GM19193 (cell line): Measurements from ENCODE around the gene PGS1.
A peak's percentile ranks its signal among the peaks of the same experiment; 100 is the strongest.

Experiments
- POLR2A ChIP-seq: IDR thresholded peaks from 4 replicates; pipeline ENCODE4 v1.6.1; 2011; ENCODE audit not compliant: insufficient read depth, insufficient read length; ENCODE audit errors: extremely low read depth

PGS1 gene

DNA sequence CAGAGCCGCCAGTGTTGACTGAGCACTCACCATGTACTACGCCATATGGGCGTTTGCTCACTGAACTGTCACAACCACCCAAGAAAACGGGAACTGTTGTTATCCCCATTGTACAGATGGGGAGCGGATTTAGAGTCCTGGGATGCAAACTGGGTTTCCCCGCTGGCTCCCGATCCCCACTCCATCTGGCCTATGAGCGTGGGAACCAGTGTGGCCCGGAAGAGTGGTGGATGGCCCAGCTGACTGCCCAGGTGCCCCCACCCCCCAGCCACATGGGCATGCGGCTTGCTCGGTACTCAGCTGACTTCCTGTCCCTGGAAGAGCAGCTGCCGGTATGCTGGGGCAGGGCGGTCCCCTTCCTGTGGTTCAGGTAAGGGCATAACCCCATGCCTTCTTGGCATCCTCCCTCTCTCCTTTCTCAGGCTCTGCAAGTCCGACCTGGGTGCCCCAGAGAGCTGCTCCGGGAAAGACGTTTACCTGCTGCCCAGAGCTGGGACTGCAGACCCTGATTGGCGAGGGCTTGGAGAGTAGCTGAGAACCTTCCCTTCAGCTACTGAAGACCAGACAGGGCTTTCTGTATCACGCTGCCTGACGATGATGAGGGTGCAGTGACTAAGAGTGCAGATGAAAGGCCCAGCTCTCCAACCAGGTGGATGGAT is 34.8 kb upstream of the PGS1 start:
- no peak for TF ChIP-seq POLR2A

- no peak for TF ChIP-seq POLR2A
These were observed 33.8 kb upstream of the PGS1 start for GRCh38 chr17:78344666-78345065.

- TF ChIP-seq POLR2A, result no peak
These were observed 33.3 kb upstream of the PGS1 start for GRCh38 chr17:78345172-78345571.

GRCh38 chr17:78345791-78346494 is 32.5 kb upstream of the PGS1 start:
- TF ChIP-seq POLR2A, result no peak

DNA sequence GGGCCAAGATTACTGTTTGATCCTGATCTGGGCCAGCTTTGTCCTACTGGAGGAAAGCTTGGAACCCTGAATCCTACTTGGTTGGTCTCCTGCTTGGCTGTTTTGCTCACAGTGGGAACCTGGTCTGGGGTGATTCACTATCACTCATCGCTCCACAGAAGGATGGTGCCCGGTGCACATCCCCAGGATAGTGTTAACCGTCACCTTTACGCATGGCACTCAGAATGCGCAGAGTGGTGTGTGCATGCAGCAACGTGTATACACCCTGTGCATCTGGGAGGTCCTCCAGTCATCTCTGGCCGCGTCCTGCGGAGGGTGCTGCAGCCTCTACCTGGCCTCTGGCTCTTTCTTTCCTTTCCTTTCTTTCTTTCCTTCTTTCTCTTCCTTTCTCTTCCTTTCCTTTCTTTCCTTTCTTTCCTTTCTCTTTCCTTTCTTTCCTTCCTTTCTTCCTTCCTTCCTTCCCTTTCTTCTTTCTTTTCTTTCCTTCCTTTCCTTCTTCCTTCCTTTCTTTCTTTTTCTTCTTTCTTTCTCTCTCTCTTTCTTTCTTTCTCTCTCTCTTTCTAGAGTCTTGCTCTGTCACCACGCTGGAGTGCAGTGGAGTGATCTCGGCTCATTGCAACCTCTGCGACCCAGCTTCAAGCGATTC is 31.7 kb upstream of the PGS1 start:
- no peak for TF ChIP-seq POLR2A

GRCh38 chr17:78347453-78347852 is 31.0 kb upstream of the PGS1 start:
- TF ChIP-seq POLR2A, result no peak

DNA sequence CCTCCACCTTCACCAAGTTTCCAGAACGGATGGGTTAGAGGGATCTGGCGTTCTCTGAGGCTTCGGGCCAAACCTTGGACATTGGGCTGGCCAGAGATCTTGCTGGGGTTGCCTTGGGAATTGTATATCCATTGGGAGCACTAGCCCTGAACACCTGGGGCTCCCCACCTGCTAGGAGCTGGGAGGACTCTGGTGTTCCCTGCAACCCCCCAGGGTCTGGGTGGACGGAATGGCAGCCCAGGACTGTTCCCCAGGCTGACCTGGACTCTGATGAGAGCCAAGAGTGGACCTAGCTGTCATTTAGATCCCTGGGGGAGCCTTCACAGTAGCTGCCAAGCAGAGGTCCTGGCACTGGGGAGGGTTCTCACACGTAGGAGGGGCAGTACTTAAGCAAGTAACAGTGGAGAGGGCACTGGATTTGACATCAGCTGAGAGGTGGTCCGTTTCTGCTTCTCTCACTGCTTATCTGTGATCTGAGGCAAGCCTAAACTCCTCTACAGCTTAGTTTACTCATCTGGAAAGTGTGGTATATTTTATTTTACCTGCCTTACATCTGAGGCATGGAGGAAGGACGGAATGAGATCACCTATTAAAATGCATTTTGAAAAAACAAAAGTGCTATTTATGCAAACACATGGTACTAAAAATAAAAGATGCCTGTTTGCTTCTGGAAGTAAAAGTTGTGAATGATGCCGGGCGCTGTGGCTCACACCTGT is 30.2 kb upstream of the PGS1 start:
- no peak for TF ChIP-seq POLR2A

DNA sequence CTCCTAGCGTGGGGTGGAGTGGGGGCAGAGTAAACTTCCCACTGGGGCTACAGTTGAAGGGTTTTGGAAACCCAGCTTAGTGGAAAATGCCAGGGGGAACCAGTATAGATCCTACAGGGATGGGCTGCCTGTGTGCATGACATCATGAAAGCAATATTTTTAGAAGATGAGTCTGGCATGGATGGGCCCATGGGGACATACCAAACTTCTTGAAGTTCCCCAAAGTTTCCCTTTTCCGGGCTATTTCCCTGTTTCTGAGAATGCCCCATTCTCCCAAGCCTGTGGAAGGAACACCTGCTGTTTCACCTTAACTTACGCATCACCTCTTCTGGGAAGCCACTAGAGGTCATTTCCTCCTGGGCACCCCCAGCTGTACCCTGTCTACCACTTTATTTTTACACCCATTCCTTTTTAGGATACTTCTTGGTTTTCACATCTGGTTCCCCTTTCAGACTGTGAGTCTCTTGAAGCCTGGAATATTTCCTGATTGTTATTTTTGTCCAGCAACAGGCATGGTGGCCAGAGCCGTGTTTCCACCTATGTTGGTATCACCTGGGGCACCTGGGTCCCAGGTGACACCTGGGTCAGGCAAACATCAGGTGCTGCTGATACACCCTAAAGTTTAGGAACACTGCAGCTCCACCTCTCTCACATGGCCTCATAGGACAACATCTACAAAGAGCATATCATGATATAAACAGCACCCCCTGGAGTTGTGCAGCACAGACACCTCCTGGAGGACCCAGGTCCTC is 28.4 kb upstream of the PGS1 start:
- no peak for TF ChIP-seq POLR2A

- no peak for TF ChIP-seq POLR2A
These were observed 26.9 kb upstream of the PGS1 start for GRCh38 chr17:78351449-78352006.

DNA sequence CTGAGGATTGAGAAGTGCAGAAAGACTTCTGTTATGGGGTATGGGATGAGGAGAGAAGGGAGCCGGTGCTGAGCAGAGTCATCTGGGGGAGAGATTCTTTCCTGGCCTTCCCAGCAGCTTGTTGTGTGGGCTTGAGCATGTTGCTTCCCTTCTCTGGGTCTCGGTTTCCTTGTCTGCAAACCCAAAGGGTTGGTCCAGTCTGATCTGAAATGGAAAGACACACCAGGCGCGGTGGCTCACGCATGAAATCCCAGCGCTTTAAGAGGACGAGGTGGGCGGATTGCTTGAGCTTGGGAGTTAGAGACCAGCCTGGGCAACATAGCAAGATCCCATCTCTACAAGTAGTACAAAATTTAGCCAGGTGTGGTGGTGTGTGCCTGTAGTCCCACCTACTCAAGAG is 24.6 kb upstream of the PGS1 start:
- TF ChIP-seq POLR2A, result no peak

DNA sequence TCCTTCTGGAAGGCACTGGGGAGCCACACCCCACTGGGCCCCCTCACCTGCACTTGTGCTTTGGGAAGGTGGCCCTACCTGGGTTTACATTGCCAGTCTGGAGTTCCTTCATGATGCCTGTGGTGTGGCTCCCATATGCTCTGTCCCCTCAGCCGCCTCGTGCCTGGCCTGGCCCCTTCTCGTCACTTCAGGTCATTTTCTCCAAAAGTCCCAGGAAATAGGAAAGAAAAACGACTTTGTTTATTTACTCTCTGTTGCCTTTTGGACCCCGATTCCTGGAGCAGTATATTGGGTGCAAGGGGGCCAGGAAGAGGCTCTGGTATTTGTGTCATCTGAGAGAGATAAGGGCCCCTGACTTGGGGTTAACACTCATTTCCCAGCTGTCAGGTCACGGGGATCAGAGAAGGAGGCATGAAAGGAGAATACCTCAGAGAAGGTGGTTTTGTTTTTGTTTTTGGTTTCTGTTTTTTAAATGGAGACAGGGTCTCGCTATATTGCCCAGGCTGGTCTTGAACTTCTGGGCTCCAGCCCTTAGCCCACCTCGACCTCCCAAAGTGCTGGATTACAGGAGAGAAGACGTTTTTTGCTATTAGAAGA is 23.3 kb upstream of the PGS1 start:
- no peak for TF ChIP-seq POLR2A

- TF ChIP-seq POLR2A, result no peak
These were observed 22.7 kb upstream of the PGS1 start for GRCh38 chr17:78355701-78356100.

DNA sequence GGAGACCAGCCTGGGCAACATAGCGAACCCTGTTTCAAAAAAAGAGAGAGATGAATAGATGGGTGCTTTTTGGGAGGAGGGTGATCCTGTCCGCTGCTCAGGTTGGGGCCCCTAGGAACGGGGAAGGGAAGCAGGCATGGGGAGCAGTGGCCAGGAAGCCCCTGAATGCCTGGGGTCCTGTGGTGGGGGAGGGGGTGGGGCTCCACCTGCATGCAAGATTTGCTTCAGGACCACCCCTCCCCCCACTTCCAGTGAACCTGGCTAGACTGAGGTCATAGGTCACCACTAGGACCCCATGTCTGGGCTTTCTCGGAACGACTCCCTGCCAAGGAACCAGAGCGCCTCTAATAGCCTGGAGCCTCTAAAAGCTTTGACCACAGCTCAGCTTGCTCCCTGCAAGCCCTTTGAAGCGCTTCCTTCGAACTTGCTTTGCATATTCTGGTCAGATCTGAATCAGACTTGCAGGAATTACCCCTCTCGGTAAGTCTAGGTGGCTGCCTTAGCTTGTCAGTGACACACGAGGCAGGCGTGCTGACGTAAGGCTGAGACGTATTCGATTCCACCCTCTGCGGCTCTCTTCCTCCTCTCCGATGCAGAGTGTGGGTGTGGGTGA is 22.2 kb upstream of the PGS1 start:
- peak; percentile 69 for TF ChIP-seq POLR2A

- no peak for TF ChIP-seq POLR2A
These were observed 21.3 kb upstream of the PGS1 start for GRCh38 chr17:78357177-78357586.
